HepG2 (cell line): ENCODE data around the gene PLXND1. TPM values are rescaled to one million over a fixed set of nuclear protein-coding genes. Genes with fewer than 3 reads are reported as not detected.

ENCODE experiments used
- AGO2 ChIP-seq: fragments of 200-400 bp; formaldehyde crosslinking; optimal IDR thresholded peaks from 2 replicates; pipeline ENCODE3; 2017; ENCODE audit warnings: mild to moderate bottlenecking, low read depth, low read length, moderate library complexity
- ARNT2 ChIP-seq: sonication (generic); formaldehyde crosslinking; IDR thresholded peaks from 2 replicates; pipeline ENCODE4 v1.8.0; 2022; ENCODE audit warnings: mild to moderate bottlenecking, low read depth, missing genetic modification reagents, moderate library complexity
- CREB1 ChIP-seq, 2 experiments: fragments of 450-650 bp in 1 of 2; IDR thresholded peaks; 2 replicates each; pipeline ENCODE4 v1.6.1; 2016 to 2017; ENCODE audit warnings: control low read depth in 1 of 2, mild to moderate bottlenecking in 1 of 2, missing compliant biosample characterization in 1 of 2, missing genetic modification characterization in 1 of 2
- DRAP1 ChIP-seq: IDR thresholded peaks from 2 replicates; pipeline ENCODE4 v1.6.1; 2016; ENCODE audit warnings: missing genetic modification reagents, missing compliant biosample characterization
- ESRRA ChIP-seq: sonication (generic); formaldehyde crosslinking; IDR thresholded peaks from 2 replicates; pipeline ENCODE4 v1.5.1; 2020; ENCODE audit warnings: mild to moderate bottlenecking, low read depth, missing genetic modification reagents
- FOXC1 ChIP-seq: sonication (generic); formaldehyde crosslinking; IDR thresholded peaks from 2 replicates; pipeline ENCODE4 v1.8.0; 2022; ENCODE audit warnings: mild to moderate bottlenecking, missing genetic modification reagents, borderline replicate concordance
- GZF1 ChIP-seq: sonication (generic); formaldehyde crosslinking; IDR thresholded peaks from 2 replicates; pipeline ENCODE4 v1.5.1; 2020; ENCODE audit warnings: mild to moderate bottlenecking, missing genetic modification reagents
- IKZF1 ChIP-seq: fragments of 450-650 bp; IDR thresholded peaks from 2 replicates; pipeline ENCODE4 v1.7.1; 2016
- IRF1 ChIP-seq: sonication (generic); formaldehyde crosslinking; IDR thresholded peaks from 2 replicates; pipeline ENCODE4 v1.4.0; 2020; ENCODE audit warnings: low read depth, mild to moderate bottlenecking, missing genetic modification reagents
- KDM2A ChIP-seq: sonication (generic); formaldehyde crosslinking; IDR thresholded peaks from 2 replicates; pipeline ENCODE4 v1.4.0; 2020; ENCODE audit warnings: low read depth, missing genetic modification reagents, borderline replicate concordance
- KLF13 ChIP-seq: sonication (generic); formaldehyde crosslinking; IDR thresholded peaks from 2 replicates; pipeline ENCODE4 v1.4.0; 2020; ENCODE audit warnings: mild to moderate bottlenecking, missing genetic modification reagents
- LBX2 ChIP-seq: sonication (generic); formaldehyde crosslinking; IDR thresholded peaks from 2 replicates; pipeline ENCODE4 v1.5.0; 2020; ENCODE audit warnings: missing genetic modification reagents, mild to moderate bottlenecking, borderline replicate concordance
- MAX ChIP-seq: IDR thresholded peaks from 2 replicates; pipeline ENCODE4 v1.6.1; 2012; ENCODE audit warnings: inconsistent platforms
- MYC ChIP-seq: sonication (generic); formaldehyde crosslinking; IDR thresholded peaks from 2 replicates; pipeline ENCODE4 v1.9.0; 2021; ENCODE audit warnings: missing genetic modification reagents, borderline replicate concordance
- PHF21A ChIP-seq: sonication (generic); formaldehyde crosslinking; IDR thresholded peaks from 2 replicates; pipeline ENCODE4 v1.5.0; 2020; ENCODE audit warnings: mild to moderate bottlenecking, missing genetic modification reagents
- PITX1 ChIP-seq: sonication (generic); formaldehyde crosslinking; IDR thresholded peaks from 2 replicates; pipeline ENCODE4 v1.5.1; 2020; ENCODE audit warnings: mild to moderate bottlenecking, missing genetic modification reagents
- RBM39 ChIP-seq: fragments of 200-400 bp; formaldehyde crosslinking; IDR thresholded peaks from one replicate; pipeline ENCODE4 v1.6.1; 2018; ENCODE audit warnings: antibody characterized with exemption, mild to moderate bottlenecking, low read depth, low read length; ENCODE audit not compliant: poor library complexity, severe bottlenecking
- RFXAP ChIP-seq: sonication (generic); formaldehyde crosslinking; IDR thresholded peaks from 2 replicates; pipeline ENCODE4 v1.4.0; 2020; ENCODE audit warnings: missing genetic modification reagents, borderline replicate concordance
- RXRB ChIP-seq: IDR thresholded peaks from 2 replicates; pipeline ENCODE4 v1.6.1; 2016; ENCODE audit warnings: borderline replicate concordance, missing genetic modification reagents, missing compliant biosample characterization
- SP140L ChIP-seq: sonication (generic); formaldehyde crosslinking; IDR thresholded peaks from 2 replicates; pipeline ENCODE4 v1.4.0; 2020; ENCODE audit warnings: missing genetic modification reagents, borderline replicate concordance
- ZFP82 ChIP-seq: sonication (generic); formaldehyde crosslinking; IDR thresholded peaks from 2 replicates; pipeline ENCODE4 v1.5.1; 2020; ENCODE audit warnings: mild to moderate bottlenecking, missing genetic modification reagents, borderline replicate concordance
- ZFP91 ChIP-seq: sonication (generic); formaldehyde crosslinking; IDR thresholded peaks from 2 replicates; pipeline ENCODE4 v1.9.0; 2022; ENCODE audit warnings: missing genetic modification reagents, mild to moderate bottlenecking, borderline replicate concordance
- ZNF33B ChIP-seq: sonication (generic); formaldehyde crosslinking; IDR thresholded peaks from 2 replicates; pipeline ENCODE4 v1.5.1; 2020; ENCODE audit warnings: mild to moderate bottlenecking, missing genetic modification reagents
- ZNF678 ChIP-seq: sonication (generic); formaldehyde crosslinking; IDR thresholded peaks from 2 replicates; pipeline ENCODE4 v1.4.0; 2020; ENCODE audit warnings: mild to moderate bottlenecking, missing genetic modification reagents
- ZUFSP ChIP-seq: sonication (generic); formaldehyde crosslinking; IDR thresholded peaks from 2 replicates; pipeline ENCODE4 v1.9.0; 2021; ENCODE audit warnings: missing genetic modification reagents, mild to moderate bottlenecking, borderline replicate concordance
- polyA plus RNA-seq, 8 experiments: library from polyadenylated mRNA; depleted of rRNA in 3 of 8; stranded (reverse) in 7 of 8; unstranded in 1 of 8; fragments of >200 nt; fragmentation: Illumina TruSeq in 4 of 8; extraction: Trizol in 4 of 8; gene quantifications; 2 replicates each; pipeline versions ENCODE4 v1.2.1 to v1.2.3, GENCODE V29; 2011 to 2016; ENCODE audit warnings: low read depth in 4 of 8, missing spikeins in 1 of 8, mixed read lengths in 1 of 8; ENCODE audit not compliant: insufficient read depth in 1 of 8
- total RNA-seq, 5 experiments: library from RNA; depleted of rRNA; stranded (reverse); fragments of >200 nt; fragmentation: Illumina TruSeq; extraction: Trizol; gene quantifications; 2 replicates each; pipeline ENCODE4 v1.2.3, GENCODE V29; 2016; ENCODE audit warnings: low read depth in 1 of 5

Gene PLXND1
- total and polyA plus RNA-seq, 2 of the 13 experiments (the other 11 are each of a cell fraction or from before 2014, with no cell fraction given), result 15.9 to 42.0 TPM

- TF ChIP-seq DRAP1 (CRISPR knock-in tag), result no peak
- TF ChIP-seq ZNF678 (CRISPR knock-in tag), result no peak
- 0 out of 2 replicates have a peak, but pooled peaks have one; percentile 12 for TF ChIP-seq FOXC1
- TF ChIP-seq PITX1 (CRISPR knock-in tag), result no peak
- no peak for TF ChIP-seq ARNT2
- TF ChIP-seq GZF1 (CRISPR knock-in tag), result no peak
- 0 out of 2 replicates have a peak, but pooled peaks have one; percentile 29 for TF ChIP-seq RFXAP (CRISPR knock-in tag)
- 0 out of 2 replicates have a peak, but pooled peaks have one; percentile 51 for TF ChIP-seq ESRRA (CRISPR knock-in tag)
- TF ChIP-seq IRF1, result no peak
- TF ChIP-seq CREB1 (IDR thresholded peaks at IDR 0.05), result no peak
- peak; percentile 32; the same call in 1 of the 2 replicates for TF ChIP-seq CREB1 (CRISPR knock-in tag; IDR thresholded peaks at IDR 0.05)
- TF ChIP-seq ZUFSP (CRISPR knock-in tag), result no peak
- no peak for TF ChIP-seq ZNF33B (CRISPR knock-in tag)
- TF ChIP-seq AGO2, result no peak
- TF ChIP-seq ZFP91 (CRISPR knock-in tag), result peak; percentile 29; the same call in 1 of the 2 replicates
- no peak; the same call in 1 of the 2 replicates for TF ChIP-seq MYC (CRISPR knock-in tag)
- TF ChIP-seq RBM39, result no peak
- TF ChIP-seq IKZF1, result no peak
- TF ChIP-seq RXRB (CRISPR knock-in tag), result 0 out of 2 replicates have a peak, but pooled peaks have one; percentile 10
- TF ChIP-seq ZFP82, result no peak
- no peak for TF ChIP-seq LBX2 (CRISPR knock-in tag)
- TF ChIP-seq PHF21A, result no peak; the same call in 1 of the 2 replicates
- TF ChIP-seq KLF13 (CRISPR knock-in tag), result no peak
- TF ChIP-seq KDM2A (CRISPR knock-in tag), result no peak
- peak; percentile 28; the same call in 1 of the 2 replicates for TF ChIP-seq MAX
- TF ChIP-seq SP140L, result no peak
Observed at GRCh38 chr3:129534428-129535027, 71.9 kb downstream of the PLXND1 start (continued).
